H1 (cell line): Measurements from ENCODE around the gene POLG. TPM values are rescaled to one million over a fixed set of nuclear protein-coding genes. Genes with fewer than 3 reads are reported as not detected.

Experiments
- ATF2 ChIP-seq: IDR thresholded peaks from 2 replicates; pipeline ENCODE4 v1.6.1; 2012; ENCODE audit warnings: low read length, inconsistent platforms
- GTF2F1 ChIP-seq: IDR thresholded peaks from 2 replicates; pipeline ENCODE4 v1.6.1; 2012; ENCODE audit warnings: low read depth, low read length, improper control_type of control experiment, borderline replicate concordance
- KDM5A ChIP-seq: fragments of 200-600 bp; IDR thresholded peaks from 2 replicates; pipeline ENCODE4 v1.7.1; 2012; ENCODE audit warnings: mild to moderate bottlenecking, low read length, inconsistent platforms, mixed read lengths
- SP4 ChIP-seq: IDR thresholded peaks from 2 replicates; pipeline ENCODE4 v1.6.1; 2012; ENCODE audit warnings: low read length, inconsistent platforms
- polyA plus RNA-seq, 7 experiments: library from polyadenylated mRNA; depleted of rRNA in 3 of 7; stranded (reverse) in 5 of 7; unstranded in 2 of 7; fragments of >200 nt in 5 of 7; fragments of 200-250 nt in 2 of 7; gene quantifications; 1 replicate in 5 of 7; 2 replicates in 1 of 7; 4 replicates in 1 of 7; pipeline versions ENCODE4 v1.2.1 to v1.2.3, GENCODE V29; 2011 to 2013; ENCODE audit warnings: missing spikeins in 2 of 7, mixed read lengths in 2 of 7
- total RNA-seq: library from RNA; stranded (reverse); fragmentation: NEBNext Ultra II Directional; extraction: Animal tissue kit (Norgen Biotek cat#: 25700); gene quantifications from 2 replicates; pipeline ENCODE4 v1.2.1, GENCODE V29; 2021
- TF ChIP-seq, protein P1 (sequence below): IDR thresholded peaks from 2 replicates; pipeline ENCODE4 v1.6.1; 2011; ENCODE audit warnings: low read depth, mild to moderate bottlenecking, low read length; ENCODE audit not compliant: insufficient read depth

POLG gene
- total and polyA plus RNA-seq, 2 of the 8 experiments (the other 6 are each of a cell fraction or from before 2014, with no cell fraction given): 14.8 to 52.3 TPM

DNA sequence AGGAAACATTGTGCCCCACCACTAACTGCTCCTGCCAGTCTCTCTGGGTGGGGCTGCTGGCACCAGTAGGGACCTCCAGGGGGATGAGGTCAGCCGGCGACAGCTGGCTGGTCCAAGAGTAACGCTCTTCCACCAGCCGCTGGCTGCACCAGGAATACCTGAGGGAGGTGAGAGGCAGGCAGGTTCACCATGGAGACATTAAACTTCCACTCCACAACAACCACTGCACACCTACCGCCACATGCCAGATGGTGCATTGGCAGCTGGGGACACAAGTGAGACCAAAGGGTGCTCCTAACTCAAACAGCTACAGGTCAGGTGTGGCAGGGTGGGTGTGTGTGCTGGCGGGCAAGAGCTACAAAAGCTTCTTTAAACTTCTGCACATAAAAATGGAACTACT lies 4.5 kb downstream of the POLG start (continued):
- no peak for TF ChIP-seq SP4
- TF ChIP-seq ATF2: no peak
- TF ChIP-seq, protein P1, sequence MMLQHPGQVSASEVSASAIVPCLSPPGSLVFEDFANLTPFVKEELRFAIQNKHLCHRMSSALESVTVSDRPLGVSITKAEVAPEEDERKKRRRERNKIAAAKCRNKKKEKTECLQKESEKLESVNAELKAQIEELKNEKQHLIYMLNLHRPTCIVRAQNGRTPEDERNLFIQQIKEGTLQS: no peak
- TF ChIP-seq GTF2F1: no peak
- TF ChIP-seq KDM5A: no peak
- TF ChIP-seq, all 59 proteins: peak for 0
